ENCODE measurements around the gene PATJ. TPM values are rescaled to one million over a fixed set of nuclear protein-coding genes. Genes with fewer than 3 reads are reported as not detected.
"Not testable (repeated sequence)": the region's sequence is repeated elsewhere in the genome, so short reads cannot be mapped to it uniquely, and the experiment has no call there.

PATJ gene
- polyA plus RNA-seq, 1 donor: 3.5 TPM

DNA sequence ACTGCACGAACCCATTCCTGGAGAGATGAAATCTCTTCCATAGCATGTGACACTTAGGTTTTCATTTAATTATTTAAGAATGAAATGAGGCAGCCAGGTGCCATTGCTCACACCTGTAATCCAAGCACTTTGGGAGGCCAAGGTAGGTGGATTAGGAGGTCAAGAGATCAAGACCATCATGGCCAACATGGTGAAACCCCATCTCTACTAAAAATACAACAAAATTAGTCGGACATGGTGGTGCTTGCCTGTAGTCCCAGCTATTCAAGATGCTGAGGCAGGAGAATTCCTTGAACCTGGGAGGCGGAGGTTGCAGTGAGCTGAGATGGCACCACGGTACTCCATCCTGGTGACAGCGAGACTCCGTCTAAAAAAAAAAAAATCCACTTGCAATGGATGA lies 470.1 kb downstream of the PATJ start:
- no peak for DNase-seq (ENCODE audit: low read depth)

DNA sequence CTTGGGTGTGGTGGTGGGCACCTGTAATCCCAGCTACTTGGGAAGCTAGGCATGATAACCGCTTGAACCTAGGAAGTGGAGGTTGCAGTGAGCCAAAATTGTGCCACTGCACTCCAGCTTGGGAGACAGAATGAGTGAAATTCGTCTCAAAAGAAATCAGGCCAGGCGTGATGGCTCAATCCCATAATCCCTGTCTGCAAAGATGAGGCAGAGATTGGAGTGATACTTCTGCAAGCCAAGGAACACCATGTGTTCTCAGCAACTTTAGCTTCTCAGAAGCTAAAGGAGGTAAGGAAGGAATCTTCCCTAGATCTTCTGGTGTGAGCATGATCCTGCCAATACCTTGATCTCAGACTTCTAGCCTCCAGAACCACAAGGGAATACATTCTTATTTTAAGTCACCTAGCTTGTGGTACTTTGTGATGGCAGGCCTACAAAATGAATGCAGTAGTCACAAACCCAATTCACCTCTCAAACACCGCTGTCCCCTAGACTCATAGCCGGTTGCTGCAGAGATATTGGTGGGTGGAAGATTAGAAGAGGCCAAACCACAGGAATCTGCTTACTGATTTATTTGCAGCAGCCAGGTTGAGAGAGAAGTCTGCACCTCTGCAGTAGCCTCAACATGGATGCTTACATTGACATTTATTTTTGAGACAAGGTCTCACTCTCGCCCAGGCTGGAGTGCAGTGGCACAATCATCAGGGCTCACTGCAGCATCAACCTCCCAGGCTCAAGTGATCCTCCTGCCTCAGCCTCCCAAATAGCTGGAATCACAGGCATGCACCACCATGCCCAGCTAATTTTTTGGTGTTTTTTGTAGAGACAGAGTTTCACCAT lies 471.0 kb downstream of the PATJ start:
- no peak for DNase-seq (ENCODE audit: low read depth)

DNA sequence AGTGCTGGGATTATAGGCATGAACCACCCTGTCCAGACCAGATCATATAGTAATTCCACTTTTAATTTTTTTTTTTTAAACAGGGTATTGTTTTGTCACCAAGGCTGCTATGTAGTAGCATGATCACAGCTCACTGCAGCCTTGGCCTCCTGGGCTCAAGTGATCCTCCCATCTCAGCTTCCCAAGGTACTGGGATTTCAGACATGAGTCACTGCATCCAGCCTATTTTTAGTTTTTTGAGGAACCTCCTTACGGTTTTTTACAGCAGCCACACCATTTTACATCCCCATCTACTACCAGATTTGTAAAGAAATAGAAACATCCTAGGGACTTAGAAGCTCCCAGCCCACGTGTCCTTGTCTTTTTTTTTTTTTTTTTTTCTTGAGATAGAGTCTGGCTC lies 476.3 kb downstream of the PATJ start:
- no peak for DNase-seq (ENCODE audit: low read depth)

DNA sequence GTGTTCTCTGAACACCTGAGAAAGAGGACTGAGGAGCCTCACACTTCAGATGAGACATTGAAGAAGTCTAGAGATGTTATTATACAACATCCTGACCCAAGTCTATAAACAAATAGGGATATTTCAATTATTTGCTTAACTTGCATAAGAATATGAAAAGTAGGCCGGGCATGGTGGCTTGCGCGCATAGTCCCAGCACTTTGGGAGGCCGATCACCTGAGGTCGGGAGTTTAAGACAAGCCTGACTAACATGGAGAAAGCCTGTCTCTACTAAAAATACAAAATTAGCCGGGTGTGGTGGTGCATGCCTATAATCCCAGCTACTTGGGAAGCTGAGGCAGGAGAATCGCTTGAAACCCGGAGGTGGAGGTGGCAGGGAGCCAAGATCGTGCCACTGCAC lies 478.2 kb downstream of the PATJ start:
- not testable (repeated sequence) for DNase-seq (ENCODE audit: low read depth)

DNA sequence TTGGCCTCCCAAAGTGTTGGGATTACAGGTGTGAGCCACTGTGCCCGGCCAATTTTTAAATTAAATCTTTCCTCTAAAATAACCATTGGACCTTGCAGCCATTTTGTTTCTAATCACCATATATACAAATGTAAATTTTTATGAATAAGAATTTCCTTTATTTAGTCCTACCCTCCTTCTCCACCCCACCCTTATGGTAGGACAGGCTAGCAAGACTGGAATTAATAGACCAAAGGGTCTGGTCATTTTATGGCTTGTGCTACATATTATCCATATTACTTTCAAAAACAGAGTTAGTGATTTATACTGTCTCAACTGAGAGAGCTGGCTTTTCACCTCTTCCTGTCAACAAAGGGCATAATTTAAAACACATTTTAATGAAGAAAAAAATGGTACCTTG lies 478.9 kb downstream of the PATJ start:
- no peak for DNase-seq (ENCODE audit: low read depth)

DNA sequence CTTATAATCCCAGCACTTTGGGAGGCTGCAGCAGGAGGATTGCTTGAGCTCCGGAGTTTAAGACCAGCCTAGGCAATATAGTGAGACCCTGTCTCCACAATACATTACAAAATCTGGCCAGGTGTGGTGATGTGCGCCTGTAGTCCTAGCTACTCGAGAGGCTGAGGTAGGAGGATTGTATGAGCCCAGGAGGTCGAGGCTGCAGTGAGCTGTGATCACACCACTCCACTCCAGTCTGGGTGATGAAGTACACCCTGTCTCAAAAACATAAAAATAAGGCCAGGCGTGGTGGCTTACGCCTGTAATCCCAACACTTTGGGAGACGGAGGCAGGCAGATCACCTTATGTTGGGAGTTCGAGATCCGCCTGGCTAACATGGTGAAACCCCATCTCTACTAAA lies 480.0 kb downstream of the PATJ start:
- DNase-seq (ENCODE audit: low read depth): no peak

DNA sequence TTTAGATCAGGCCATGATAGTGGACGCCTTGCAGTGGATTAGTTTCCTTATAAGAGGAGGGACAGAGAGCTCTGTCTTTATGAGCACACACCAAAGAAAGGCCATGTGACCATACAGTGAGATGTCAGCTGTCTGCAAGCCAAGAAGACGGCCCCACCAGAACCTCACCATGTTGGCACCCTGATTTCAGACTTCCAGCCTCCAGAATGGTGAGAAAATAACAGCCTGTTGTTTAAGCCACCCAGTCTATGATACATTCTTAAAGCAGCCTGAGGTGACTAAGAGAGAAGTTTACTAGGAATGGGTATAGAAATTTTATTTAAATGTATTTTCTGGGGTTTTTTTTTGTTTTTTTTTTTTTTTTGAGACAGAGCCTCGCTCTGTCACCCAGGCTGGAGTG lies 481.9 kb downstream of the PATJ start:
- DNase-seq (ENCODE audit: low read depth): no peak

DNA sequence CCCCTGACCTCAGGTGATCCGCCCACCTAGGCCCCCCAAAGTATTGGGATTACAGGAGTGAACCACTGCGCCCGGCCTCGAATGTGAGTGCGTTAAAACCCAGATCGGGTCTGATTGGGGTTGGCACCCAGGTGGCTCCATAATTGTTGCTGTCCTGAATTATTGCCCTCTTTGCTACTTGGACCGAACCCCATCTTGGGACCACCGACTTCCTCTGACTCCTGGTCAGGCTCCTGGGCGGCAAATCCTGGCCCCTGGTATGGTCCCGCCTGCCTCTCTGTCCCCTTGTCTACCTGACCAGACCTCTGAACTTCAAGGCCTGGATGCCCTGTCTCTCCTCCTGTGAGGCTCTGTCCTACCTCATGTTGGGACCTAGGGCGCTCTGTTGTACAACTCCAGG lies 485.2 kb downstream of the PATJ start:
- no peak for DNase-seq (ENCODE audit: low read depth)

Other genes with a start within 250 kb of the PATJ start
- 50.6 TPM for gene TM2D1, start 17.3 kb upstream of the PATJ start, polyA plus RNA-seq (ENCODE audit: insufficient read length)

Data from forelimb muscle (tissue), 1 donor.